H4 (cell line): Measurements from ENCODE around the gene TGFBR2. TPM values are rescaled to one million over a fixed set of nuclear protein-coding genes. Genes with fewer than 3 reads are reported as not detected.
"Not testable (repeated sequence)": the region's sequence is repeated elsewhere in the genome, so short reads cannot be mapped to it uniquely, and the experiment has no call there.

Experiments used
- DNase-seq: peaks from one replicate; pipeline ENCODE4 v3.0.0-alpha.2; 2015; ENCODE audit warnings: low spot score
- total RNA-seq: library from RNA; depleted of rRNA; stranded (reverse); fragments of >200 nt; shearing (Covaris generic); gene quantifications from 2 replicates; pipeline ENCODE4 v1.2.3, GENCODE V29; 2014

The TGFBR2 gene
- total RNA-seq, 1 experiment from 2014 or later: 13.4 TPM

DNA sequence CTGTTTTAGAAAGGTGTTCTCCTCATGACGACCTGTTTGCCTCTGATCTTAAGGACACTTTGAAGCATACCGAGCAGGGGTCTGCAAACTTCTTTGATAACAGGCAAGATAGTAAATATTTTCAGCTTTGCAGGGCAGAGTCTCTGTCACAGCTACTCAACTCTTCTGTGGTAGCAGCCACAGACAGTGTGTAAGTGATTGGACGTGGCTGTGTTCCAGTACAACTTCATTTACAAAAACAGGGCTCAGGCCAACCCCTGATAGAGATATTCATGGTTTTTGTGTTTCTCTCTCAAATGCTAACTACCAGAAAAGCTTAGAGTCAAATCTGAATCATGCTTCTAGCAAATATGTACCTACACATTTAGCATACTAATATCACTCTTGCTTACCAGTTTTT lies 51.5 kb downstream of the TGFBR2 start:
- no peak for DNase-seq

DNA sequence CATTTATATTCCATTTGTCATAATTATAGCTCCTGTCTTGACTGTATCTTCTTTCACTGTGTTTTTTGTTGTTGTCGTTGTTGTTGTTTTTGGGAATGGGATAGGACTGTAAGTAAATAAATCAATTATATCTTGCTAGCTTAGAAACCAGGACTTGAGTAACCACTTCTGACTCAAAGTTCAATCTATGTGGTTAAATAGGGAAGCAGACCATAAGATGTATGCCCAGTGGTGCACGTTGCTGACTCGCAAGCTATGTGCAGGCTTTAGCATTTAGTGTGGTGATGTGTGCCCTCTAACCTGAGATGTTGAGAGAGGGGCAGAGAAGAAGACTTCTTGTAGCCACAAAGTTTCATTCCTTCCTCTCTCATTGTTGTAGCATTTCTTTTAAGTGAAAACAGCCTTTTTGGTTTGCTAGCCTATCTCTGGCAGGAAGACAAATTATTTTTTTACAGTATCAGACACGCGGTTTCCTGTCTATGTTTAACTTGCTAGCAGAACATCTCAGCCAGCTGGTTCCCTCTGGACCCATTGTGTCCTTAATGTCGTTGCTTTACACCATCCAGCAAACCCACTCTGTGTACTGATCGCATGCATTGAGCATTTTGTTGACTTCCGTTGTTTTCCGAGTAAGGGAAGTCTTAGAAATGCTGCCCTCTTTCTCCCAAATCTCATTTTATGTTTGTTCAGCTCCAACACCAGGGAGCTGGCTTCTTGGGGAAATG lies 52.1 kb downstream of the TGFBR2 start:
- peak; percentile 27 for DNase-seq

DNA sequence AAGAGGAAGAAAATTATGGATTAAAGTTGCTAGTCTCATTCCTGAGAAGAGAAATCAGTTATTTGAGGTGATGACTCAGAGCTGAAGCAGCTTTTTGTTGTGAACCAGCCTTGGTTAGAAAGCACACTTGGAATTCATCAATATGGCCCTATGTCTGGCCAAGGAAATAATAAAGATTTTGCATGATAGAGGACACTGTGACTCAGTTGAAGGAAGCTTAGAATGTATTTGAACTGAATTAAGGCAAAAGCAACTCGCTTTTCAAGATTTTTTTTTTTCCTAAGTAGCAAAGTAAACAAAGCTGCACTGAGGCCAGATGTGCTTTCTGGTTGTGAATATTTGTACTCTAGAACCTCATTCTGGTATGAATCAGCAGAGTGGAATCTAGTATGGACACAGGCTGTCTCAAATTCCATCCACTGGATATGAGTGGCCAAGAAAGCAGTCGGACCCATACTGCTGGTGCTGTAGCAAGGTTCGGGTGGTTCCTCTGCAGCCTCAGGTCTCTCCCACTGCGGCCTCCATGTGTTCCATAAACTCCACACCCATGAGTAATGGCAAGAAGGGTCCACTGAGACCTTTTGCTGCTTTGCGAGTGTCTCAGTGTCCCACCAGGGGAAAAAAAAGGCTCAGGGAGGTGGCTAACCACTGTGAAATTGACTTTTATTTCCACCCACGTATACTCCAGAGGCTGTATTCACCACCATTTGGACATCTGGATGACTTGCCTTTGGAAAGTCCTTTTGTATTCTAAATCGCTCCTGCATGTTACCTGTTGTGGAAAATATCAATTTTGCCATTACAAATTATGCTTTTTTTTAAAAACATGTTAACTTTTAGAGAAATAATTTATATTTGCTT lies 53.1 kb downstream of the TGFBR2 start:
- DNase-seq: peak; percentile 70

DNA sequence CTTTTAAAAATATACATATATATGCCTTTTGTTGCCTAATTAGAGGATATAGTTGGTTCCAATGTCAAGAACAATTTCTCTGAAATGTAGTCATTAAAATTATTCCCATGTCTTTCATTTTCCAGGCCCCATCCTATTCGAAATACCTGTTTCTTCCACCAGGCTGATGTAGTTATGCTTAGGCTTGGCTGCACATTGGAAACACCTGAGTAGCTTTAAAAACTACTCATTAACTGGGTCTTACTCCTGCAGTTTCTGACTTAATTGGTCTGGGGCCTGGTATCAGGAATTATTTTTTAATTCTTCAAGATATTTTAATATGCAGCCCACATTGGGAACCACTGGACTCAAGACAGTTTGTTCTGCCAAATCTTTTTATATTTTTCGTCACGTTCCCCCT lies 53.7 kb downstream of the TGFBR2 start:
- DNase-seq: no peak

DNA sequence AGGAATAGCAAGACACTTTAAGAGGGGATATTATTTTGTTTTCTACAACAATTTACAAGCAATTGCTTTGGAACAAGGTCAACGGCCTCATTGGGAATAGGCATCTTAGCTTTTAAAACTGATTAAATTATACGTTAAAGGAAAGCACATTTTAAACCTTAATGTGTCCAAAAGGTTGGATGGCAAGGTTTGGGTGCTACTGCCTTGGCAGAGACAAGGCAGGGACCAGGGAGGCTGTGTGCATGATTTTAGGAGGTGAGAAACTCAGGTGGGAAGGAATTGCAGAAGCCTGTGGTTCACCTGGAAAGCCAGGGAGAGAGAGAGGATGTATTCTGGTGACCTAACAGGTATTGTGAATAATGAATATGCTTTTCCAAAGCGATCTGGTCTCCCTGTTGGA lies 54.3 kb downstream of the TGFBR2 start:
- DNase-seq: no peak

DNA sequence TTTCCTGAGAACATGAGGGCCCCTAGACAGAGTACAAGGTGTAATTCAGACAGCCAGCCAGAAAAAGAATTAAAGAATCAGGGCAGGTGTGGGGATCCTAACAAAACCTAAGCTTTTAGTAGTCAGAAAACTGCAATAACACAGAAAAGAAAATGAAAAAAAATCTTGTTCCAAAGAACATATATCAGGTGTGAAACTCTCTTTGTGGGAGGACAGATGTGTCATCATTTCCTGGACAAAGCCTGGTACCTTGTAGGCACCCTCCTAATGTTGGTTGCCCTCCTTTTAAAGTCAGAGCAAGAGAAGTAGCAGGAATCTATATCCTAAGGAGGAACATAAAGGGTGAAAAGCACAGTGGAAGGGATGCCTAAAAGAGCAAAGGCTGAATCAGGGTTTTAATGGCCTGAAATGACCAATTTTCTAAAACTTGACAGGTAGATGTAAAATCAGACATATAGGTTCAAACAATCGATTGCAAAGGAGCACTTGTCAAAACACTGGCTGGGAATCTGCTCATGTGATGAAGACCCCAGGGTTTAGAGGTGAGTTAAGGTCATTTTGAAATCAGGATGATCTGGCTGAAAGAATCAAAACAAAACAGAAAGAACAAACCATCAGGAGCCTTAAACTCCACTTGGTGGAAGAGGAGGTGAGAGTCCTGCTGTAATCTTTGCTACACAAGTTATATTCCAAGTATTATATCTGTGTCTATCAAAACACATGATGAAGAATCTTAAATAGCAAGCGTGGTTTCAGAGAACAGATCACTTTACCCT lies 54.9 kb downstream of the TGFBR2 start:
- DNase-seq: no peak

DNA sequence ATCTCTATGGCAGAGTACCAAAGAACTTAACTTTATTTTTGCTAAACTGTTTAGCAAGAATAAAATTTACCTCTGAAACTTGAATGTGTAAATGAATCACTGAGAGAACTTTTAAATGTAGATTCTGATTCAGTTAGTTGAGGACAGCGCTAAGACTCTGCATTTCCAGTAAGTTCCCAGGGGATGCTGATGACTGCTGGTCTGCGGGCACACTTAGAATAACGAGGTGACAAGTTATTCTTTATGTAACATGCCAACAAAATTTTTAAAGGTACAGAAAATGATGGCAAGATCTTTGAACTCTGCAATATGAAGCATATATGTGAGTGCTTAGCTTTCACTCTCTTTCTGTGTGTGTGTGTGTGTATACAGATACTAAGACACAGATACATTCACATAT lies 56.4 kb downstream of the TGFBR2 start:
- DNase-seq: no peak

DNA sequence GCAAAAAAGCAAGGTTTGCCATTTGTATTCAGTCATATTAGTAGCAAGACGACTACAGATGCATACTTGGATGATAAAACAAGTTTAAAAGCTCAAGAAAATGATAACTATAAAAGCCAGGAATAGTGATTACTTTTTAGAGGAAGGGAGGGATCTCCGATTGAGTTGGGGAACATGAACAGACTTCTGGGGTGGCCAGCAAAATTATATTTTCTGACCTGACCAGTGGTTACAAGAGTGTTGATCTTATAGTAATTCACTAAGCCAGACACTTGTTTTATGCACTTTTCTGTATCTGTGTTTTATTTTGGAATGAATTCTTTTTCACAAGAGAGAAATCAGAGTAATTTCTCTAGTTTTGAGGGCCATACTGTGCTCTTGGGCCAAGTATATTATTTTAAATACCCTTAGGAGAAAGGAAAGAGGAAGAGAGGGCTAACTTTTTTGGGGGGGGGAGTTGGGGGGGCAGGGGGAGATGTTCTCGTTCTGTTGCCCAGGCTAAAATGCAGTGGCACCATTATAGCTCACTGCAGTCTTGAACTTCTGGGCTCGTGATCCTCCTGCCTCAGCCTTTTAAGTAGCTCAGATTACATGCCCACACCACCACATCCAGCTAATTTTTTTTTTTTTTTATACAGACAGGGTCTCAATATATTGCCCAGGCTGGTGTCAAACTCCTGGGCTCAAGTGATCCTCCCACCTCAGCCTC lies 57.3 kb downstream of the TGFBR2 start:
- DNase-seq: no peak

DNA sequence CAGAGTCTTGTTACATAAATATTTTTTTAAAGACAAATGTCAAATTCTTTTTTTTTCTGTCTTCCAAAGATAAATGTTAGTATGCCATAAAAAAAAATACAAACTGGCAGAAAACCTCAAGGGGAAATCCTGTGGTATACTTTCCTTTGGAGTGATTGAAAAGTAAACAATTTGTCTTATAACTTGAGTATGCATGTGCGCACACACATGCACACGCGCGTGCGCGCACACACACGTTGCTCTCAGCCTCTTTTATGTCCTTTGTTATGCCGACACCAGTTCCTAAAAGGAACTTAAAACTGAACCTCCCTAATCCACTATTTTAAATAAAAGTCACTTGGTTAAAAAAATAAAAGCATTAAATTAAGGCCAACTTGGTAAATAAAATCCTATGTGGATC lies 58.1 kb downstream of the TGFBR2 start:
- DNase-seq: no peak

DNA sequence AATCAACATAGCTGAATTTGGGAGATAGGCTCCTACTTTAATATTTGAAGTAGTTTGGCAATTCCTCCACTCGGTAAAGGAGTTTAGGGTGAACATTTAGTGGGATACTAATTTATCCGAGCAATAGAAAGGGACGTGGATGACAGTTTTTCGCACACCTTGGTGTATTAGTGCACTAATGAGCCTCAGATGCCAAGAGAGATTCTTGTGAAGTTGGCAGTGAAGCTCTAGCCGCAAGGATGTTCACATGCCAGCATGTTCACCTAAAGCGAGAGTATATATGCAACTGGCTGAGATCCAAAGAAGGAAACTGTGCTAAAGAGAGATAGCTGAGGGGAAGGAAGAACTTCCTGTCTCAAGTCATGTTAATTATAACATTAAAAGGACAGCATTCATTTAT lies 58.5 kb downstream of the TGFBR2 start:
- no peak for DNase-seq

DNA sequence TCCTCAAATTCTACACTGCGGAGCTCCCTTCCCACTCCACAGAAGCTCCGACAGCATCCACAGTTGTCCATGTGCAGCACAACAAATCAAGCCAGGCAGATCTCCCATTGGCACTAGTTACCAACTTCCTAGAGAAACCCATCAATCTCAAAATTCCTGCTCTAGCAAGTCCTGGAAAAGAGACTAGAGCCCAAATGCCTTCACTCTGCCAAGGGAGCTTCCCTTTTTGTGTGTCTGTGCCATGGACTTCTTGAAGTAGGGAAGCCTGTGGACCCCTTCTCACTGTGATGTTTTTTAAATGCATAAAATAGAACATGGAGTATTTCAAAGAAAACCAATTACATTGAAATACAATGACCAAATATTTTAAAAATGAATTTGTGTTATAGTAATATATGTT lies 59.1 kb downstream of the TGFBR2 start:
- DNase-seq: no peak

DNA sequence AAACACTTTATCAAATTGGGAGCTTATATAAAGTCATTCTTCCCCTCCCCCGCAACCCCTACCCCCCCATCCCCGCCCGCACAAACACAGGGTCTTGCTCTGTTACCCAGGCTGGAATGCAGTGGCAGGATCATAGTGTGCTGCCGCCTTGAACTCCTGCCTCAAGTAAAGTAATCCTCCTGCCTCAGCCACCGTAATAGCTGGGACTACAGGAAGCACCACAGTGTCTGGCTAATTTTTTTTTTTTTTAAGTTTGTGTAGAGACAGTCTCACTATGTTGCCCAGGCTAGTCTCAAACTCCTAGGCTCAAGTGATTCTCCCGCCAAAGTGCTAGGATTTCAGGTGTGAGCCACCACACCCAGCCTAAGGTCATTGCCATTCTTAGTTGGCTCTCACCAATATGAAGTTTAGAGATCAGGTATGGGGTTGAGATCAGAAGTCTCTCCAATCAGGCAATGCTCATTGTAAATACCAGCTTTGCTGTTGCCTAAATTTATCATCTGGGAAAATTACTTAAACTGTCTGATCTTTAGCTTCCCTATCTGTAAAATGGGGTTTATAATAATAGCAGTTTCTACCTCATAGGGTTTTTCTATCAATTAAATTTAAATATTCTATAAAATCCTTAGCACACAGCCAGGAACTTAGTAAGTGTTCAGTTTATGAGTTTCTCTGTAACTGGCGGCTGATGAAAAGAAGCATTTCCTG lies 60.3 kb downstream of the TGFBR2 start:
- DNase-seq: no peak

DNA sequence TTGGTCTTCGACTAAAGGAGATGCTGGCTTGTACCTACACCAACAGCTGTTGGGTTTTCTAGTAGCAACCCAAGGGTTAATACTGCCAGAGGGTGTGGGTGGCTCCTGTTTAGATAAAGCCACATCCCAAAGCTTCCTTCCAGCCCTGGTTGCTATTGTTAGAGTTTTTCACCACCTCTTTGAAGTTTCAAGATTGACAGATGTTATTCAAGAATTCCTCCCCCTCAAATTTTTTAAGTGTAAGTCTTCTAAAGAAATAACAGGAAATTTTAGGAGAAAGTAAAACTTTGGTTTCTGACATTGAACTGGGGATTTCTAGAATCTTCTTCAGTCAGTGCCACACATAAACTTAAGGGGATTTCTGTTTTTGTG lies 60.9 kb downstream of the TGFBR2 start:
- DNase-seq: no peak

DNA sequence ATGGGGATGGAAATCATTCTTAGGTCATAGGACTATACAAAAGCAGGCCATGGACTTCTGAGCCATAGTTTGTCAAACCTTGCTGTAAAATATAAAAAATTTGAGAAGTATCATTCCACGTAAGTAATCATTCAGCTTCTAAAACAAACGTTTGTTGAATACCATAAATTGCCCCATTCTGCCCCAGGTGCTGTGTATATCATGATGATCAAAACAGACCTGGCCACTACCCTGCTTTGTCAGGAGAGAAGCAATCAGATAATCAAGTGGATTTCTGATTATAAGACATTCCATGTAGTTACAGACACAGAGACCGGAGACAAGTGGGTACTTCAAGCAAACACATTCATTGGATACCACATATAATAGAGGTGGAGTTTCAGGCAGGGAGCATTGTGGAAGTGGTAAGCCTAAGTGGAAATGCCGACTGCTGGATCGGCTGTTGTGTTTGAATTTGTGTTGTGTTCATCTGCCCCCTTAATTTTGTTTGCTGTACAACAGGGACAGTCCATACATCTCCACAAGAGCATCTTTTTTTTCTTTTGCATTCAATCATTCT lies 61.7 kb downstream of the TGFBR2 start:
- DNase-seq: no peak

DNA sequence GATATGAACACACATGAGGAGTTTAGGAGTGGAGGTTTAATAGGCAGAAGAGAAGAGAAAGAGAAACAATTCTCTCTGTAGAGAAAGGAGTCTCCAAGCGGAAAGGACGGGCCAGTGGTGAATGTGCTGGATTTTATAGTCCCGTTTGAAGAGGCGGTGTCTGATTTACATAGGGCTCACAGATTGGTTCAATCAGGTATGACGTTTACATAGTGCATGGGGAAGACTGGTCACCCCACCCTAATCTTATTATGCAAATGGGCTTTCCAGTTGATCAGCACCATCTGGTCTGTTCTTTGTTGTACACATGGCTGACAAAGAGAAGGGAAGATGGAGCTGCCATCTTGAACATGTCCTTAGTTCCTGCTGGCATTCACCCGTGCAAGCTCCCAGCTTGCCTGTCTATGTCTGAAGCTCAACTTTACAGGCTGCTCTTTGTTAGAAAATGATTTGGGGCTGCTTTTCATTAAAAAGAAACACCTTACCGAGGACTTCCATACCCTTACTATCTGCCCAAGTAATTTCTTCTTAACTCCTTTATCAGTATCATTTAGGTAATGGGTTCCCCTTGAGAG lies 63.0 kb downstream of the TGFBR2 start:
- not testable (repeated sequence) for DNase-seq

DNA sequence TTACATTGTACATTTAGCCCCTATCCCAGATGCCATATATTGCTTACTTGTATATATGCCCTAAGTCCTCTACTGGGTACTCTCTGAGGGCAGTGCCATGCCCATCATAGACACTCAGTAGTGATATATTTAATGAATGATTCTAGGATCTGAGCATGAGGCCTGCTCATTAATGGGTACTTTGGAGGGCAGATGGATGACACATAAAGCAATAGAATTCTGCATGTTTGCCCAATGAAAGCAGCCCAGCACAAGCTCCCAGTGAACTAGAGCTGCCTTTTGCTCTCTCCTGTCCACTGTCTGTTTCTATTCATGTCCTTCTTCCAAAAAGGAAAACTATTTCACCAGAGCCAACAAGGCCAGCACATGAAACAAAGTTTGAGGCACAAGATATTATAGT lies 63.9 kb downstream of the TGFBR2 start:
- DNase-seq: no peak

DNA sequence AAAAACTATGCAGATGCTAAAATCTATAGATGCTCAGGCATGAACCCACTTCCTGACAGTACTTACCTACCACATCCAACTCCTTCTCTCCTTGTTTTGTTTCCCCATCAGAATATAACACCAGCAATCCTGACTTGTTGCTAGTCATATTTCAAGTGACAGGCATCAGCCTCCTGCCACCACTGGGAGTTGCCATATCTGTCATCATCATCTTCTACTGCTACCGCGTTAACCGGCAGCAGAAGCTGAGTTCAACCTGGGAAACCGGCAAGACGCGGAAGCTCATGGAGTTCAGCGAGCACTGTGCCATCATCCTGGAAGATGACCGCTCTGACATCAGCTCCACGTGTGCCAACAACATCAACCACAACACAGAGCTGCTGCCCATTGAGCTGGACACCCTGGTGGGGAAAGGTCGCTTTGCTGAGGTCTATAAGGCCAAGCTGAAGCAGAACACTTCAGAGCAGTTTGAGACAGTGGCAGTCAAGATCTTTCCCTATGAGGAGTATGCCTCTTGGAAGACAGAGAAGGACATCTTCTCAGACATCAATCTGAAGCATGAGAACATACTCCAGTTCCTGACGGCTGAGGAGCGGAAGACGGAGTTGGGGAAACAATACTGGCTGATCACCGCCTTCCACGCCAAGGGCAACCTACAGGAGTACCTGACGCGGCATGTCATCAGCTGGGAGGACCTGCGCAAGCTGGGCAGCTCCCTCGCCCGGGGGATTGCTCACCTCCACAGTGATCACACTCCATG lies 65.3 kb downstream of the TGFBR2 start:
- DNase-seq: no peak

DNA sequence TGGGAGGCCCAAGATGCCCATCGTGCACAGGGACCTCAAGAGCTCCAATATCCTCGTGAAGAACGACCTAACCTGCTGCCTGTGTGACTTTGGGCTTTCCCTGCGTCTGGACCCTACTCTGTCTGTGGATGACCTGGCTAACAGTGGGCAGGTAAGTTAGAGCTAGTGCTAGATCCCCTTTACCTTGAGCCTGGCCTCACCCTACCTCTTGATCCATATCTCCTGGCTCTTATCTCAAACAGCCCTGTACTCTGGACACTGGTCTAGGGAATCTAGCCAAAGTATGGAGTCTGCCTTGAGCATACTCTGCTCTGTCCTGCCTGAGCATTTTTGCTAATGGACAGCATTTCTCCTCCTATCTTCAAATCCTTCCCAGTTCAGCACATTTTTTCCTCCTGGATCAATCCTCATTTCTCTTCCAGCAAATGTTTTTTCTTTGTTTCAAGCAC lies 65.9 kb downstream of the TGFBR2 start:
- no peak for DNase-seq

DNA sequence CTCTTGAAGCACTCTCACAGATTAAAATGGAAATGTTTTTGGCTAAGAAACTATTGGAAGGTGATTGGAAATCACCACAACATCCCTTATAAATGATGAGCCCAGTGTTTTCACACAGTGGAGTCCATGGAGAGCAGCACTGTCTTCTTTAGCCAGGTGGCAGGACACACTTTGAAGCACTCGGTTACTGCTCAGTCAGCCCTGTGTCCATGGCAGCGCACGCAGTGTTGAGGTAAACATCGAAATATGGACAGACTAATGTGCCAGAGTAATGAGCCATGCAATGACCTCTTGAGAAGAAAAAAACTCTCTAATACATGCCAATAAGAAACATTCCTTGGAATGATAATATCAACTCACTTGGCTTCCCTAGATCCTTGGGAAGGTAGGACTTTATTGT lies 66.6 kb downstream of the TGFBR2 start:
- DNase-seq: no peak
